B cell (primary cell): Measurements from ENCODE around the gene GAB3.

Source experiments
- CTCF ChIP-seq: fragments of 200-600 bp; IDR thresholded peaks from one replicate; pipeline ENCODE4 v1.8.0; 2022; ENCODE audit warnings: antibody characterized with exemption, mild to moderate bottlenecking
- EZH2 ChIP-seq: IDR thresholded peaks from 2 replicates; pipeline ENCODE4 v1.6.1; 2012; ENCODE audit warnings: borderline replicate concordance, low read depth, mild to moderate bottlenecking, moderate library complexity, low read length; ENCODE audit not compliant: insufficient read depth, poor library complexity, severe bottlenecking

GRCh38 chrX:154721155-154721554 lies 29.7 kb downstream of the GAB3 start:
- TF ChIP-seq CTCF (no peak), EZH2 (no peak)
